HepG2 (cell line): ENCODE results near the gene KCNH1. TPM values are rescaled to one million over a fixed set of nuclear protein-coding genes. Genes with fewer than 3 reads are reported as not detected.

Experiments
- ATAC-seq: fragments of 200-7000 bp; cut with Tn5 transposase; 3 replicates; pipeline ENCODE4 v1.9.1; 2020; ENCODE audit warnings: mild to moderate bottlenecking, moderate library complexity
- BruUV-seq: library from RNA; stranded (reverse); fragments of 400-500 nt; replicated peaks from 2 replicates; lab custom pipeline; 2021; lab: Mats Ljungman, UMichigan
- CTCF ChIA-PET: fragments of 300-600 bp; formaldehyde crosslinking; extraction: SDS; loops from one replicate; lab custom pipeline; 2021; ENCODE audit warnings: low total read pairs, inconsistent platforms, low intra/inter-chr PET ratio; lab: Yijun Ruan, JAX
- POLR2A ChIA-PET: fragments of 350-600 bp; sonication (Branson Sonifier 250); formaldehyde crosslinking; loops from one replicate; lab custom pipeline; 2020; ENCODE audit warnings: antibody characterized with exemption, inconsistent platforms; lab: Yijun Ruan, JAX
- DNase-seq: peaks from one replicate; pipeline ENCODE4 v3.0.0-alpha.2; 2015; ENCODE audit warnings: low spot score
- FAIRE-seq: peaks from 3 replicates; lab custom pipeline; 2011; peaks lifted over from hg19 to GRCh38; lab: Jason Lieb, UNC
- H2AFZ ChIP-seq: one replicate; pipeline ENCODE4 v1.6.1; 2011; ENCODE audit warnings: low read length, inconsistent platforms
- H3K27ac ChIP-seq: fragments of 300-600 bp; 3 replicates; pipeline ENCODE4 v1.8.0; 2011; ENCODE audit warnings: mixed run types, mild to moderate bottlenecking, mixed read lengths, low read length, inconsistent platforms; ENCODE audit not compliant: insufficient read depth; ENCODE audit errors: extremely low read length
- H3K27me3 ChIP-seq, 2 experiments: fragments of 200-600 bp in 1 of 2; 2 replicates in 1 of 2; 3 replicates in 1 of 2; pipeline versions ENCODE4 v1.6.0 to v1.8.0; 2011; ENCODE audit warnings: low read length in 2 of 2, mild to moderate bottlenecking in 2 of 2, moderate library complexity in 2 of 2, inconsistent platforms in 1 of 2; ENCODE audit not compliant: insufficient read depth in 2 of 2, control insufficient read depth in 1 of 2
- H3K36me3 ChIP-seq, 2 experiments: fragments of 200-600 bp in 1 of 2; replicated peaks in 1 of 2; 2 replicates in 1 of 2; 3 replicates in 1 of 2; pipeline versions ENCODE4 v1.5.1 to v1.8.0; 2011; ENCODE audit warnings: low read length in 2 of 2, inconsistent platforms in 1 of 2; ENCODE audit not compliant: insufficient read depth in 2 of 2, control insufficient read depth in 1 of 2
- H3K4me1 ChIP-seq: 2 replicates; pipeline ENCODE4 v1.5.1; 2012; ENCODE audit warnings: low read length, inconsistent platforms; ENCODE audit not compliant: insufficient read depth
- H3K4me2 ChIP-seq: 2 replicates; pipeline ENCODE4 v1.6.0; 2011; ENCODE audit warnings: low read depth, low read length, inconsistent platforms
- H3K4me3 ChIP-seq, 3 experiments: fragments of 200-600 bp in 1 of 3; sonication (generic), shearing (Covaris generic) in 1 of 3; replicated peaks in 1 of 3; 2 replicates each; pipeline ENCODE4 v1.5.1; 2011 to 2016; ENCODE audit warnings: low read length in 3 of 3, inconsistent platforms in 2 of 3, low read depth in 2 of 3, mild to moderate bottlenecking in 2 of 3, control low read depth in 1 of 3, mixed read lengths in 1 of 3; ENCODE audit not compliant: insufficient read depth in 1 of 3
- H3K79me2 ChIP-seq: one replicate; pipeline ENCODE4 v1.6.1; 2011; ENCODE audit warnings: low read length, inconsistent platforms; ENCODE audit not compliant: insufficient read depth
- H3K9ac ChIP-seq: 2 replicates; pipeline ENCODE4 v1.6.0; 2011; ENCODE audit warnings: mild to moderate bottlenecking, low read depth, low read length, inconsistent platforms; ENCODE audit not compliant: insufficient read depth
- H3K9me3 ChIP-seq: 2 replicates; pipeline ENCODE4 v1.5.1; 2012; ENCODE audit warnings: mild to moderate bottlenecking, low read length
- H4K20me1 ChIP-seq: 2 replicates; pipeline ENCODE4 v1.6.0; 2011; ENCODE audit warnings: inconsistent platforms, mild to moderate bottlenecking, low read length, moderate library complexity; ENCODE audit not compliant: insufficient read depth
- ARNTL ChIP-seq: sonication (generic); formaldehyde crosslinking; IDR thresholded peaks from 2 replicates; pipeline ENCODE4 v1.4.0; 2020; ENCODE audit warnings: mild to moderate bottlenecking, missing genetic modification reagents
- NFKB2 ChIP-seq: sonication (generic); formaldehyde crosslinking; IDR thresholded peaks from 2 replicates; pipeline ENCODE4 v1.4.0; 2020; ENCODE audit warnings: missing genetic modification reagents, borderline replicate concordance
- POGK ChIP-seq: sonication (generic); formaldehyde crosslinking; conservative IDR thresholded peaks from 2 replicates; pipeline ENCODE4 v1.8.0; 2022; ENCODE audit warnings: mild to moderate bottlenecking, moderate library complexity, missing genetic modification reagents
- REST ChIP-seq, 2 experiments: IDR thresholded peaks; 2 replicates each; pipeline ENCODE4 v1.6.1; 2011 to 2012; ENCODE audit warnings: low read length in 2 of 2, borderline replicate concordance in 1 of 2, low read depth in 1 of 2, mild to moderate bottlenecking in 1 of 2, moderate library complexity in 1 of 2
- TP53 ChIP-seq: sonication (generic); formaldehyde crosslinking; conservative IDR thresholded peaks from 2 replicates; pipeline ENCODE4 v1.4.0; 2020; ENCODE audit warnings: missing genetic modification reagents
- ZNF749 ChIP-seq: sonication (generic); formaldehyde crosslinking; IDR thresholded peaks from 2 replicates; pipeline ENCODE4 v1.8.0; 2022; ENCODE audit warnings: mild to moderate bottlenecking, missing genetic modification reagents, moderate library complexity, borderline replicate concordance
- WGBS: methylation state at CpG from one replicate; pipeline ENCODE4 v1.1.6; 2017; ENCODE audit warnings: low lambda C conversion rate; 5-methylcytosine and 5-hydroxymethylcytosine counted together
- in situ Hi-C: cut with HindIII; loops from 2 replicates; pipeline ENCODE4 v1.10.0; 2017; ENCODE audit warnings: low pct_unique_long_range_greater_than_20kb; ENCODE audit not compliant: extremely low pct_ligation_motif_present
- intact Hi-C: fragments of 100-400 bp; cut with micrococcal nuclease; formaldehyde crosslinking; loops from one replicate; pipeline ENCODE4 v1.10.0; 2022; ENCODE audit not compliant: unreplicated experiment
- polyA plus RNA-seq, 8 experiments: library from polyadenylated mRNA; depleted of rRNA in 3 of 8; stranded (reverse) in 7 of 8; unstranded in 1 of 8; fragments of >200 nt; fragmentation: Illumina TruSeq in 4 of 8; extraction: Trizol in 4 of 8; gene quantifications; 2 replicates each; pipeline versions ENCODE4 v1.2.1 to v1.2.3, GENCODE V29; 2011 to 2016; ENCODE audit warnings: low read depth in 4 of 8, missing spikeins in 1 of 8, mixed read lengths in 1 of 8; ENCODE audit not compliant: insufficient read depth in 1 of 8
- total RNA-seq, 5 experiments: library from RNA; depleted of rRNA; stranded (reverse); fragments of >200 nt; fragmentation: Illumina TruSeq; extraction: Trizol; gene quantifications; 2 replicates each; pipeline ENCODE4 v1.2.3, GENCODE V29; 2016; ENCODE audit warnings: low read depth in 1 of 5
- TF ChIP-seq, protein P1 (sequence below): sonication (generic); formaldehyde crosslinking; IDR thresholded peaks from 2 replicates; pipeline ENCODE4 v1.8.0; 2022; ENCODE audit warnings: mild to moderate bottlenecking, missing genetic modification reagents, borderline replicate concordance
- TF ChIP-seq, protein P2 (sequence below): sonication (generic); formaldehyde crosslinking; IDR thresholded peaks from 2 replicates; pipeline ENCODE4 v1.4.0; 2020; ENCODE audit warnings: mild to moderate bottlenecking, low read depth, missing genetic modification reagents

KCNH1 gene
- total and polyA plus RNA-seq, 2 of the 13 experiments (the other 11 are each of a cell fraction or from before 2014, with no cell fraction given) = not detected

DNA sequence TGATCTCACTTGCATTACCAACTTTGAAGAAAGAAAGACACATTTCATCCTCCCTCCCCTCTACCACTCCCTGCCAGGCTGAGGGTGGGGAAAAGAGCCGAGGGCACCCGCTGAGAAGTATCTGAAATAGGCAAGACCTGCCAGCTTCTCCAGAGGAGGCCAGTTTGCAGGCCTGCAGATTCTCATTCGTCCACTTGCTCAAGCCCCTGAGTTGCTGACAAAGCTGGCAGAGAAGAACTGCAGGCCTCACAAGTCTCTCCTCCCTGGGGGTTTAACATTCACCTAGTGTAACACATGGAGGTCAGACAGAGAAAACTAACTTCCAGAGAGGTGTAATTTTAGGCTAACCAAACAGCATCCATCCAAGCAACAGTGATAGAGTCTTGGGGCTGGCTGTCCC lies 428.9 kb downstream of the KCNH1 start:
- Histone ChIP-seq H3K4me2 (no peak overlapping the region), H2AFZ (no peak overlapping the region), H3K4me1 (no peaks in the 10 kb centered on the region), H3K4me3 (no peak overlapping the region), H3K27me3 (no peaks in the 10 kb centered on the region), H4K20me1 (no peaks in the 10 kb centered on the region), H3K9ac (no peak overlapping the region), H3K9me3 (no peaks in the 10 kb centered on the region), H3K36me3 (no peaks in the 10 kb centered on the region)
- in situ Hi-C loops = loop anchor here (10.0 kb wide), 1 partner anchor 430 kb away; the partner anchor contains the start of gene KCNH1
- CTCF ChIA-PET = no interaction called here
- ATAC-seq (no peak), DNase-seq (no peak)
- intact Hi-C loops = no loop called here
- no TSS peak for BruUV-seq
- TF ChIP-seq, protein P1, sequence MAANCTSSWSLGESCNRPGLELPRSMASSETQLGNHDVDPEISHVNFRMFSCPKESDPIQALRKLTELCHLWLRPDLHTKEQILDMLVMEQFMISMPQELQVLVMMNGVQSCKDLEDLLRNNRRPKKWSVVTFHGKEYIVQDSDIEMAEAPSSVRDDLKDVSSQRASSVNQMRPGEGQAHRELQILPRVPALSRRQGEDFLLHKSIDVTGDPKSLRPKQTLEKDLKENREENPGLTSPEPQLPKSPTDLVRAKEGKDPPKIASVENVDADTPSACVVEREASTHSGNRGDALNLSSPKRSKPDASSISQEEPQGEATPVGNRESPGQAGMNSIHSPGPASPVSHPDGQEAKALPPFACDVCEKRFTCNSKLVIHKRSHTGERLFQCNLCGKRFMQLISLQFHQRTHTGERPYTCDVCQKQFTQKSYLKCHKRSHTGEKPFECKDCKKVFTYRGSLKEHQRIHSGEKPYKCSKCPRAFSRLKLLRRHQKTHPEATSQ (CRISPR knock-in tag) = no peak
- TF ChIP-seq, protein P2, sequence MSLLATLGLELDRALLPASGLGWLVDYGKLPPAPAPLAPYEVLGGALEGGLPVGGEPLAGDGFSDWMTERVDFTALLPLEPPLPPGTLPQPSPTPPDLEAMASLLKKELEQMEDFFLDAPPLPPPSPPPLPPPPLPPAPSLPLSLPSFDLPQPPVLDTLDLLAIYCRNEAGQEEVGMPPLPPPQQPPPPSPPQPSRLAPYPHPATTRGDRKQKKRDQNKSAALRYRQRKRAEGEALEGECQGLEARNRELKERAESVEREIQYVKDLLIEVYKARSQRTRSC (CRISPR knock-in tag) = no peak
- TF ChIP-seq, all 625 proteins: peak for 0
- FAIRE-seq = no peak
- no peaks in the 10 kb centered on the region for H3K79me2 ChIP-seq
- POLR2A ChIA-PET = no interaction called here
- H3K27ac ChIP-seq = no peak overlapping the region
- WGBS = 6% methylated on average over 3 of the region's 3 CpGs

DNA sequence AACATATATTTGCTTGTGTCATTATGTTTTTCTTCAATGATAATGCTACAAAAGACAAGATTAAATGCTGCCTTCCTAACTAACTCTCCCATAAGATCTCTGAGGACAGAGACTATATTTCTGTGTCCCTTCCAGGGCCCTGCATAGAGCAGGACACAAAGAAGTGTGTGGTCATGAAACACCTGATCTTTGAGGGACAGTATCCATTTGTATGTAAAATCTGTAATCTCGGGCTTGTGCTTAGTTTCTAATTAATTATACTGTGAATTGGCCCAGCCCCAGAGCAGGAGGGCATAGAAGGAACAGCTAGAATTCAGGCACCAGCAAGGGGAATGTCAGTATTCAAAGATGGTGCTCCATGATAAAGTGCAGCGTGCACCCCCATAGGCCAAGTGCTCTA lies 430.4 kb downstream of the KCNH1 start:
- WGBS = 21% methylated on average over 2 of the region's 2 CpGs
- ATAC-seq (no peak), FAIRE-seq (no peak), DNase-seq (no peak)
- H3K4me2 ChIP-seq = no peak overlapping the region
- H3K4me1 ChIP-seq = no peaks in the 10 kb centered on the region
- no peaks in the 10 kb centered on the region for H3K9me3 ChIP-seq
- BruUV-seq = no TSS peak
- CTCF ChIA-PET = no interaction called here
- in situ Hi-C loops (loop anchor here (10.0 kb wide), 1 partner anchor 431 kb away; the partner anchor contains the start of gene KCNH1), intact Hi-C loops (no loop called here)
- no peak overlapping the region for H3K4me3 ChIP-seq
- H3K27me3 ChIP-seq = no peaks in the 10 kb centered on the region
- H4K20me1 ChIP-seq = no peaks in the 10 kb centered on the region
- H3K36me3 ChIP-seq = no peaks in the 10 kb centered on the region
- no peaks in the 10 kb centered on the region for H3K79me2 ChIP-seq
- H3K9ac ChIP-seq = no peak overlapping the region
- POLR2A ChIA-PET = no interaction called here
- H3K27ac ChIP-seq = no peak overlapping the region
- H2AFZ ChIP-seq = no peak overlapping the region
- no peak for TF ChIP-seq TP53 (CRISPR knock-in tag)
- no peak for TF ChIP-seq POGK
- TF ChIP-seq NFKB2 (CRISPR knock-in tag) = no peak
- no peak for TF ChIP-seq REST (IDR thresholded peaks at IDR 0.05; ENCODE audit: borderline replicate concordance in 1 of 2, low read depth in 1 of 2, low read length in 2 of 2)
- no peak for TF ChIP-seq ZNF749 (CRISPR knock-in tag)
- TF ChIP-seq ARNTL = no peak
